Stimulated activated naive CD8-positive, alpha-beta T cell treated with anti-CD3 and anti-CD28 coated beads, Interleukin-15, Interleukin-2, amounts not matched to agents 100 ng/mL and 50 ng/mL, for 24 hours (primary cell): Measurements from ENCODE around the gene SLC2A2.

ENCODE experiments used
- H3K27ac Mint-ChIP-seq: one replicate; pipeline ENCODE4 v1.8.0; 2021; ENCODE audit warnings: mild to moderate bottlenecking, mixed read lengths
- H3K27me3 Mint-ChIP-seq: one replicate; pipeline ENCODE4 v1.8.0; 2021; ENCODE audit warnings: mixed read lengths
- H3K36me3 Mint-ChIP-seq: one replicate; pipeline ENCODE4 v1.8.0; 2021; ENCODE audit warnings: low read depth, mixed read lengths
- H3K4me1 Mint-ChIP-seq: one replicate; pipeline ENCODE4 v1.8.0; 2021; ENCODE audit warnings: low read depth, mixed read lengths
- H3K4me3 Mint-ChIP-seq: one replicate; pipeline ENCODE4 v1.8.0; 2021; ENCODE audit warnings: mild to moderate bottlenecking, mixed read lengths
- H3K9me3 Mint-ChIP-seq: one replicate; pipeline ENCODE4 v1.8.0; 2021; ENCODE audit warnings: mixed read lengths

The SLC2A2 gene

GRCh38 chr3:170947018-170947769 lies 79.3 kb downstream of the SLC2A2 start:
- Mint-ChIP-seq H3K4me1 (no peaks in the 10 kb centered on the region), H3K36me3 (no peaks in the 10 kb centered on the region), H3K4me3 (no peak overlapping the region), H3K27me3 (peaks cover 26% of the 10 kb centered on the region), H3K9me3 (no peaks in the 10 kb centered on the region), H3K27ac (no peak overlapping the region)
